OCI-LY3 (cell line): ENCODE measurements around the gene ZNF197.

Experiments
- H2AFZ ChIP-seq: fragments of 200-600, 300-600 bp; shearing (Covaris generic); 2 replicates; pipeline ENCODE4 v1.6.0; 2014; ENCODE audit warnings: antibody characterized with exemption, low read depth, low read length
- H3K27ac ChIP-seq: fragments of 200-600, 300-600 bp; sonication (generic); 2 replicates; pipeline ENCODE4 v1.5.1; 2014; ENCODE audit warnings: mild to moderate bottlenecking, low read length, moderate library complexity, mixed read lengths
- H3K27me3 ChIP-seq: fragments of 200-600, 300-600 bp; sonication (generic); 2 replicates; pipeline ENCODE4 v1.6.1; 2014; ENCODE audit warnings: low read depth, low read length, mixed read lengths
- H3K36me3 ChIP-seq: fragments of 200-600, 300-600 bp; sonication (generic); replicated peaks from 2 replicates; pipeline ENCODE3; 2014; ENCODE audit warnings: low read depth, low read length, mixed read lengths
- H3K4me1 ChIP-seq: fragments of 300-600, 200-600 bp; sonication (generic); 2 replicates; pipeline ENCODE4 v1.6.1; 2014; ENCODE audit warnings: low read length, mixed read lengths
- H3K4me2 ChIP-seq: fragments of 200-600, 300-600 bp; sonication (generic); 2 replicates; pipeline ENCODE4 v1.6.1; 2014; ENCODE audit warnings: low read length, mixed read lengths
- H3K4me3 ChIP-seq: fragments of 300-600, 200-600 bp; sonication (generic); 2 replicates; pipeline ENCODE4 v1.5.1; 2014; ENCODE audit warnings: antibody characterized with exemption, mild to moderate bottlenecking, low read length, moderate library complexity
- H3K79me2 ChIP-seq: fragments of 300-600, 200-600 bp; shearing (Covaris generic); 2 replicates; pipeline ENCODE4 v1.6.1; 2014; ENCODE audit warnings: mild to moderate bottlenecking, low read length, mixed read lengths
- H3K9ac ChIP-seq: fragments of 300-600, 200-600 bp; shearing (Covaris generic); 2 replicates; pipeline ENCODE4 v1.6.0; 2014; ENCODE audit warnings: mild to moderate bottlenecking, low read length, moderate library complexity
- H3K9me3 ChIP-seq: fragments of 200-600, 300-600 bp; shearing (Covaris generic); 2 replicates; pipeline ENCODE4 v1.6.1; 2014; ENCODE audit warnings: low read length, mixed read lengths; ENCODE audit not compliant: insufficient read depth
- H4K20me1 ChIP-seq: fragments of 200-600, 300-600 bp; sonication (generic); 2 replicates; pipeline ENCODE4 v1.6.1; 2016; ENCODE audit warnings: low read length, mixed read lengths; ENCODE audit not compliant: insufficient read depth
- EZH2phosphoT487 ChIP-seq: fragments of 200-600 bp; shearing (Covaris generic); IDR thresholded peaks from 2 replicates; pipeline ENCODE4 v1.6.1; 2018; ENCODE audit warnings: antibody characterized with exemption, mixed run types, low read depth
- TF ChIP-seq, protein P1 (sequence below): fragments of 200-600, 300-600 bp; sonication (generic); IDR thresholded peaks from 2 replicates; pipeline ENCODE4 v1.5.1; 2014; ENCODE audit warnings: antibody characterized with exemption, low read length, low read depth

Gene ZNF197

DNA sequence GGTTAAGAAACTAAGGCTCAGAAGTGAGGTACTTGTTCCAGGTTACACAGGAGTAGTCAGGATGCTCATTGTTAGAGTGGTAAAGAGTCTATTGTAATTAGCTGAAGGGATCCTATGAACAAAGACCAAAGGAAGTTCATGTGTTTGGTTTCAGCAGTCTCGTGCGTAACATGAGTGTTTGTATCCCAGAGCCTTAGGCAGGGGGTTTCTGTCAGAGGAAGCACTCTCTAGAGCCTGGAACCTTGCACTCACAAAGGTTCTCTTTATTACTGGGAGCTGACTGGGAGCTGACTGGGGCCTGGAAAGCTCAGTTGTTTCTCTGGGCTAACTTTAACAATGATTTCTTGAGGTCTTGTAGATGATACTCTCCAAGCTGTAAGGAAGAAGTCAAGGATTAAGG, 3.9 kb downstream of the ZNF197 start:
- Histone ChIP-seq H3K9ac (no peak overlapping the region), H3K27ac (no peak overlapping the region), H3K4me3 (no peak overlapping the region), H2AFZ (no peak overlapping the region), H3K9me3 (no peaks in the 10 kb centered on the region), H3K79me2 (peaks cover 25% of the 10 kb centered on the region), H3K4me1 (peaks cover 10% of the 10 kb centered on the region), H3K4me2 (no peak overlapping the region), H3K27me3 (no peaks in the 10 kb centered on the region), H4K20me1 (no peaks in the 10 kb centered on the region; the same call in 1 of the 2 replicates), H3K36me3 (peaks cover 30% of the 10 kb centered on the region)
- TF ChIP-seq EZH2phosphoT487 = no peak
- TF ChIP-seq, protein P1, sequence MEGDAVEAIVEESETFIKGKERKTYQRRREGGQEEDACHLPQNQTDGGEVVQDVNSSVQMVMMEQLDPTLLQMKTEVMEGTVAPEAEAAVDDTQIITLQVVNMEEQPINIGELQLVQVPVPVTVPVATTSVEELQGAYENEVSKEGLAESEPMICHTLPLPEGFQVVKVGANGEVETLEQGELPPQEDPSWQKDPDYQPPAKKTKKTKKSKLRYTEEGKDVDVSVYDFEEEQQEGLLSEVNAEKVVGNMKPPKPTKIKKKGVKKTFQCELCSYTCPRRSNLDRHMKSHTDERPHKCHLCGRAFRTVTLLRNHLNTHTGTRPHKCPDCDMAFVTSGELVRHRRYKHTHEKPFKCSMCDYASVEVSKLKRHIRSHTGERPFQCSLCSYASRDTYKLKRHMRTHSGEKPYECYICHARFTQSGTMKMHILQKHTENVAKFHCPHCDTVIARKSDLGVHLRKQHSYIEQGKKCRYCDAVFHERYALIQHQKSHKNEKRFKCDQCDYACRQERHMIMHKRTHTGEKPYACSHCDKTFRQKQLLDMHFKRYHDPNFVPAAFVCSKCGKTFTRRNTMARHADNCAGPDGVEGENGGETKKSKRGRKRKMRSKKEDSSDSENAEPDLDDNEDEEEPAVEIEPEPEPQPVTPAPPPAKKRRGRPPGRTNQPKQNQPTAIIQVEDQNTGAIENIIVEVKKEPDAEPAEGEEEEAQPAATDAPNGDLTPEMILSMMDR = no peak

DNA sequence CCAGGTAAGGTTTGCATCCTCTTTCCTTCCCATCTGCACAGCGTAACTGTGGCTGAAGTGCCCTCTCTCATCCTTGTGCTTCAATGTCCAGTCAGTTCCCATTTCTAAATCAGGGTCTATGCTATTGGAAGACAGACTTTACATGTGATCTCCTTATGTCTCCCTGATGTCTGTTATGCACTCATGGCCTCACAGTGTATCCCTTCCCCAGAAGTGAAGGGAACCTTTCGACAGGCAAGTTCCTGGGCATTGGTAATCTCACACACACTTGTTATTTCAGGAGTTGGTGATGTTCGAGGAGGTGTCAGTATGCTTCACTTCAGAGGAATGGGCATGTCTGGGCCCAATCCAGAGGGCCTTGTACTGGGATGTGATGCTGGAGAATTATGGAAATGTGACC, 7.4 kb downstream of the ZNF197 start:
- no peak overlapping the region for H3K27ac ChIP-seq
- H3K79me2 ChIP-seq = peaks cover 4% of the 10 kb centered on the region
- peaks cover 51% of the 10 kb centered on the region for H3K36me3 ChIP-seq
- H3K4me2 ChIP-seq = no peak overlapping the region
- no peaks in the 10 kb centered on the region; the same call in 1 of the 2 replicates for H4K20me1 ChIP-seq
- no peak for TF ChIP-seq EZH2phosphoT487
- TF ChIP-seq, protein P1 = no peak
- H3K4me1 ChIP-seq = no peaks in the 10 kb centered on the region
- H3K4me3 ChIP-seq = no peak overlapping the region
- H3K27me3 ChIP-seq = no peaks in the 10 kb centered on the region
- no peaks in the 10 kb centered on the region for H3K9me3 ChIP-seq
- H2AFZ ChIP-seq = no peak overlapping the region
- H3K9ac ChIP-seq = no peak overlapping the region

DNA sequence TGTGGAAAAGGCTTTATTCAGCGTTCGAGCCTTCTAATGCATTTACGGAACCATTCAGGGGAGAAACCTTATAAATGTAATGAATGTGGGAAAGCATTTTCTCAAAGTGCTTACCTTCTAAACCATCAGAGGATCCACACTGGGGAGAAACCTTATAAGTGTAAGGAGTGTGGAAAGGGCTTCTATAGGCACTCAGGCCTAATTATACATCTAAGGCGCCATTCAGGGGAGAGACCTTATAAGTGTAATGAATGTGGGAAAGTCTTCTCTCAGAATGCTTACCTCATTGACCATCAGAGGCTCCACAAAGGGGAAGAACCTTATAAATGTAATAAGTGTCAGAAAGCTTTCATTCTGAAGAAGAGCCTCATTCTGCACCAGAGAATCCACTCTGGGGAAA, 17.5 kb downstream of the ZNF197 start:
- peaks cover 16% of the 10 kb centered on the region for H3K4me1 ChIP-seq
- no peak overlapping the region for H2AFZ ChIP-seq
- no peak for TF ChIP-seq EZH2phosphoT487
- TF ChIP-seq, protein P1 = no peak
- H3K27ac ChIP-seq = no peak overlapping the region
- H3K36me3 ChIP-seq = peaks cover 75% of the 10 kb centered on the region
- no peaks in the 10 kb centered on the region for H4K20me1 ChIP-seq
- peaks cover 3% of the 10 kb centered on the region; the same call in 1 of the 2 replicates for H3K79me2 ChIP-seq
- H3K9ac ChIP-seq = no peak overlapping the region
- no peak overlapping the region for H3K4me2 ChIP-seq
- H3K4me3 ChIP-seq = no peak overlapping the region
- no peaks in the 10 kb centered on the region for H3K27me3 ChIP-seq
- peaks cover 27% of the 10 kb centered on the region for H3K9me3 ChIP-seq

DNA sequence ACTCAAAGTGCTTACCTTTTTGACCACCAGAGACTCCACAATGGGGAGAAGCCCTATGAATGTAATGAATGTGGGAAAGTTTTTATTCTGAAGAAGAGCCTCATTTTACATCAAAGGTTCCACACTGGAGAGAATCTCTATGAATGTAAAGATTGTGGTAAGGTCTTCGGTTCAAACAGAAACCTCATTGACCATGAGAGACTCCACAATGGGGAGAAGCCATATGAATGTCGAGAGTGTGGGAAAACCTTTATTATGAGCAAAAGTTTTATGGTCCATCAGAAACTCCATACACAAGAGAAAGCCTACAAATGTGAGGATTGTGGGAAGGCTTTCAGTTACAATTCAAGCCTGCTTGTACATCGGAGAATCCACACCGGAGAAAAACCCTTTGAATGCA, 18.2 kb downstream of the ZNF197 start:
- H3K27me3 ChIP-seq = no peaks in the 10 kb centered on the region
- H3K4me3 ChIP-seq = no peak overlapping the region
- H3K4me2 ChIP-seq = no peak overlapping the region
- H3K9me3 ChIP-seq = peaks cover 27% of the 10 kb centered on the region
- no peak overlapping the region for H3K27ac ChIP-seq
- no peak overlapping the region for H2AFZ ChIP-seq
- no peak for TF ChIP-seq EZH2phosphoT487
- TF ChIP-seq, protein P1 = no peak
- H3K79me2 ChIP-seq = peaks cover 8% of the 10 kb centered on the region; the same call in 1 of the 2 replicates
- no peaks in the 10 kb centered on the region for H4K20me1 ChIP-seq
- H3K36me3 ChIP-seq = peaks cover 70% of the 10 kb centered on the region
- peaks cover 23% of the 10 kb centered on the region for H3K4me1 ChIP-seq
- no peak overlapping the region for H3K9ac ChIP-seq
